GM18526 (cell line): ENCODE data around the gene MPLKIP.

Source experiments
- POLR2A ChIP-seq: IDR thresholded peaks from 3 replicates; pipeline ENCODE4 v1.6.1; 2011; ENCODE audit not compliant: insufficient read length; ENCODE audit errors: extremely low read depth

The MPLKIP gene

GRCh38 chr7:40134428-40135316, at the start of gene MPLKIP, which contains the start of gene SUGCT:
TSS of gene MPLKIP (minus strand) at chr7:40134622. CDS start at chr7:40134567, 55 bp downstream.
TSS of gene SUGCT (plus strand) at chr7:40135005.
- peak; percentile 67 for TF ChIP-seq POLR2A

DNA sequence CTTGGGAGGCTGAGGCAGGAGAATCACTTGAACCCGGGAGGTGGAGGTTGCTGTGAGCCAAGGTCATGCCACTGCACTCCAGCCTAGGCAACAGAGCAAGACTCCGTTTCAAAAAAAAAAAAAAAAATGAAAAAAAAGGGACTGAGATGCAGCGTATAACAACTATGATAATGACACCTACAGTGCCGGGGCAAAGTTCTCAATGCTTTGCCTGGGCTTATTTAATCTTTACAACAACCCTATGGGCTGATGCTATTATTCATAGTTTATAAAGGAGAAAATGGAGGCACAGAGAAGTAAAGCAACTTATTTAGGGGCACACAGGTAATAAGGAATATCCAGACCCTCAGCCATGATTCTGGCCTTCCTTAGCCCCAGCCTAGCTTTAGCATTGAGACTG, 48.0 kb upstream of the MPLKIP start:
- TF ChIP-seq POLR2A = no peak

DNA sequence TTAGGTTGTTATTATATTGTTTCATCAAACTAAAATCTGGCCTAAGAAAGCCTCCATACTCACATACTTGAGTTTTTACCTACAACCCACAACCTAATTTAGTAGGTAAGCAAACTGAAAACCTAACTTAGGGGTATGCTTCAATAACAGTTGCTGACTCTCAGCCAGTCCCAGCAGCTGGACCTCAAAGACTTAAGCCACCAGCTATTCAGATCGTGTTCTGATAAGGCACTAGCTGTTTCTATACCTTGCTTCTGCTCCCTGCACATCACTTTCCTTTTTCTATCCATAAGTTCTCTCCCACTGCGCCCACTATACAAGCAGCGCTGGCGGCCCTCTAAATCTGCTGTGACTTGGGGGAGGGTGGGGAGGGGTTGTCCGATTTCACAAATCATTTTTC, 42.6 kb upstream of the MPLKIP start:
- TF ChIP-seq POLR2A = no peak

DNA sequence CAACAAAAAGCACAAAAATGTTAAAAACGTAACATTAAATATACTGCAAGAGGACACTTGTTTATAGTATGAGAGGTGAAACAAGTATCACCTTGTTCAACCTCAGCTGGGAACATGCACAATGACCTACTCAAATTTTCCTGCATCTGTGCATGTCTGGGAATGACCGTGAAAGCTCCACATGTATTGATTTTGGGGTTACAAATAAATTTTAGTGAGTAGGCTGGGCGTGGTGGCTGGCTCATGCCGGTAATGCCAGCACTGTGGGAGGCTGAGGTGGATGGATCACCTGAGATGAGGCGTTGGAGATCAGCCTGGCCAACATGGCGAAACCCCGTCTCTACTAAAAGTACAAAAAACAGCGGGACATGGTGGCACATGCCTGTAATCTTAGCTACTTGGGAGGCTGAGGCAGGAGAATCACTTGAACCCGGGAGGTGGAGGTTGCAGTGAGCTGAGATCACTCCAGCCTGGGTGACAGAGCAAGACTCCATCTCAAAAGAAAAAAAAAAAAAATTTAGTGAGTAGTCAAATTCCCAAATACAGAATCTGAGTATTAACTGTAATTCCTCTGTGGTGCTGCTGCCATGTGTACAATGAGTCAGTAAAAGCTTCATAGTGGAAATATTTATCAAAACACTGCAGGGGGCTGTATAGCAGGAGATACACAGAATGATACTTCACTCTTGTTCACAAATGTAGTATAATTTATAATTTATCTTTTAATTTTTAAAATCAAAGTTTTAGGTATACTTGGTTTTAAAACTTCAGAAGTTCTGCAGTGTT, 41.5 kb upstream of the MPLKIP start:
- no peak for TF ChIP-seq POLR2A

GRCh38 chr7:40167291-40167690, 32.9 kb upstream of the MPLKIP start:
- TF ChIP-seq POLR2A = no peak

DNA sequence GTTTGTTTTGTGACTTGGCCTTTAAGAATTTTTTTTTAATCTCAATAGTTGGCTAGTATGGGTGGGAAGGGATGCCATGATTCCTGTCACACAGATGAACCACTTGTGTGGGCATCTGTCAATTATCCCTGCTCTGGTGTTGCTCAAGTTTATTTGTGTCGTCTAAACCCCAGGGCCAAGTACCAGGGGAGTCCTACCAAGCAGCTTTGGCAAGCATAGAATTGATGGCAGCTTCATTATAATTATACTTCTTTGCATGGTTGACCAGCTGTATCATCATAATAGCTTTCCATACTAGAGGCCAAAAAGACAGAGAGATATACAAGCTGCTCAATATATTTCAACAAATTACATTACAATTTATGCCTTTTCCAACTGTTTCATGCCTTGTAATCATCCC, 30.8 kb upstream of the MPLKIP start:
- no peak for TF ChIP-seq POLR2A

DNA sequence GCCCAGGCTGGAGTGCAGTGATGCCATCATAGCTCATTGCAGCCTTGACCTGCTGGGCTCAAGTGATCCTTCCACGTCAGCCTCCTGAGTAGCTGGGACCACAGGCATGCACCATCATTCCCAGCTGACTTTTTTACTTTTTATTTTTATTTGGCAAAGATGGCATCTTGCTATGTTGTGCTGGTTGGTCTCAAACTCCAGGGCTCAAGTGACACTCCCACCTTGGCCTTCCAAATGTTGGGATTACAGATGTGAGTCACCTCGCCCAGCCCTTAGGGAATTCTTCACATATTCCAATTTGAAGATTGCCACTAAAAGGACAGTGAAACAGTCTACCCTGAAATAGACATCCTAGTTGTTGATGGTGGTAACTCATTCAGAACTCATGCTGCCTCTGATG, 28.1 kb upstream of the MPLKIP start:
- TF ChIP-seq POLR2A = no peak

- TF ChIP-seq POLR2A = no peak
Observed at GRCh38 chr7:40156988-40157387, 22.6 kb upstream of the MPLKIP start.

GRCh38 chr7:40151504-40151903, 17.1 kb upstream of the MPLKIP start:
- no peak for TF ChIP-seq POLR2A

DNA sequence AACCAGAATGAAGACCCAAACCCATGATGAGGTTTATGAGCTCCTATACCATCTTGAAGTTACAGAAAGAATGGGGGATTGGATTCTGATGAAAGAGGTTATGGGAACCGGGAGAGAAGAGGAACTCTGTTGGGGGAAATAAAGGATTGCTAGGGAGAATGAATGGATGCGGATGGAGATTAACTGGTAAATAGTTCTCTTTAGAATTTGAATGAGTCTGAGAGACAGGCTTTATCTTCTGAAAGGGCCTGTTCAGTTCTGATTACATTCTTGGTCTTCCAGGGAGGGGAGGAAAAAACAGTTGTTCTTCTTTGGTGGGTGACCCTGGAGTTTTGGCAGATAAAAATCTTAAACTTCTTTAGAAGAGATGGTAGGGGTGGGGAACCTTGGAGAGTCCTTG, 14.2 kb upstream of the MPLKIP start:
- TF ChIP-seq POLR2A = no peak

GRCh38 chr7:40147371-40148246, 13.2 kb upstream of the MPLKIP start:
- no peak for TF ChIP-seq POLR2A

DNA sequence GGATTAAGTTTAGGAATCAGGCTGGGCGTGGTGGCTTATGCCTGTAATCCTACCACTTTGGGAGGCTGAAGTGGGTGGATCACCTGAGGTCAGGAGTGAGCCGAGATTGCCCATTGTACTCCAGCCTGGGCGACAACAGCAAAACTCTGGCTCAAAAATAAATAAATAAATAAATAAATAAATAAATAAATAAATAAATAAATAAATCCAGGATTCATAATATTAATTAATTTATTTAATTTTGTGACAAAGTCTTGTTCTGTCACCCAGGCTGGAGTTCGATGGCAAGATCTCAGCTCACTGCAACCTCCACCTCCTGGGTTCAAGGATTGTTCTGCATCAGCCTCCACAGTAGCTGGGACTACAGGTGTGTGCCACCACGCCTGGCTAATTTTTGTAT, 4.6 kb upstream of the MPLKIP start:
- TF ChIP-seq POLR2A = no peak

GRCh38 chr7:40137563-40137962, 3.1 kb upstream of the MPLKIP start:
- no peak for TF ChIP-seq POLR2A

- no peak for TF ChIP-seq POLR2A
Observed at GRCh38 chr7:40135317-40135610, 842 bp upstream of the MPLKIP start.

DNA sequence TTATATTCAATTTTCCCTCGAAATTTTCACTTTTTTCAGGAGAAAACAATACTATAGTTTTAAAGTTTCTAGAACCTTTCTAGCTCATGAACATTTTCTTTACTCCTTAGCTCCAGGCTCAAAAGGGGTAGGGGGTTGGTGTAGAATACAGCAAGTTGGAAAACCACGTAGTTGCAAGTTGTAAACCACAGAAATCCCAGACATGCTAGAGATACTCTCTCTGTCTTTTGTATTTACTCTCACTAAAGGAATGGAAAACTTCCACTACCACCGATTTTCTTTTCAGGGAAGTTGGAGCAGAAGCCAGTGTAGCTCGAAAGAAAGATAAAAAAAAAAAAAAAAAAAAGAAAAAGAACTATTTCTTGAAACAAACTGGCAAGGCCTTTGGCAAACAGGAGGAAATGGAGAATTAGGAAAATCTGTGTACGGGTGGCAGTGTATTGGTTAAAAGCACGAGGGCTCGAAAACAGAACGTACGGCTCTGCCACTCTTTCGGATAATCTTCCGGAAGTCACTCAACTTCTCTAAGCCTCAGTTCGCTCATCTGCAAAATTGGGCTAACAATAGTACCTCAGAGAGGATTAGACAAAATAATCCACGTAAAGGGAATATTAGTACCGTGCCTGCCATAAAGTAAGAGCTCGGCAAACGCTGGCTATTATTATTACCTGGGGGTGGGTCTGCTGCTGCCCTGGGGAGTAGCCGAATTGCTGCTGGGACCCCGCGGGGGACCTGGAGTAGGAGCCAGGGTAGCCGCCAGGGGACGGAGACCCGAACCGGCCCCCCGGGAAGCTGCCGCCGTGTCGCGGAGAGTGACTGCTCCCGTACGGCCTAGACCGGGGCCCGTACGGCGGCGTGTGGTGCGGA, 628 bp downstream of the MPLKIP start:
- TF ChIP-seq POLR2A = no peak

GRCh38 chr7:40122940-40123254, 11.5 kb downstream of the MPLKIP start:
- no peak for TF ChIP-seq POLR2A
